SH-SY5Y (cell line): ENCODE data around the gene MYL3.

Experiments used
- GATA2 ChIP-seq: IDR thresholded peaks from 2 replicates; pipeline ENCODE4 v1.6.1; 2011; ENCODE audit warnings: mild to moderate bottlenecking, low read depth, low read length
- GATA3 ChIP-seq: IDR thresholded peaks from 2 replicates; pipeline ENCODE4 v1.6.1; 2011; ENCODE audit warnings: low read depth, mild to moderate bottlenecking, low read length, moderate library complexity

GRCh38 chr3:46897829-46898320 is 34.6 kb upstream of the MYL3 start:
- TF ChIP-seq GATA3: no peak
- no peak for TF ChIP-seq GATA2
